Stomach (tissue), 9 donors: ENCODE data around the gene SGK1. TPM values are rescaled to one million over a fixed set of nuclear protein-coding genes. Genes with fewer than 3 reads are reported as not detected.

Source experiments
- DNase-seq, 2 donors: peaks; one replicate each; pipeline versions ENCODE4 v3.0.0 to v3.0.0-alpha.2; 2013 to 2019
- H3K27ac ChIP-seq, 5 donors: fragments of 200-600 bp in 4 of 5; sonication (generic) in 4 of 5; one replicate each; pipeline ENCODE4 v1.5.1; 2013 to 2019; ENCODE audit warnings: mild to moderate bottlenecking in 1 of 5, moderate library complexity in 1 of 5
- H3K27me3 ChIP-seq, 3 donors: fragments of 200-600 bp; sonication (generic); one replicate each; pipeline ENCODE4 v1.5.1; 2017 to 2019; ENCODE audit warnings: mixed run types in 1 of 3
- H3K36me3 ChIP-seq, 4 donors: fragments of 200-600 bp; sonication (generic); 1 replicate in 3 of 4; 2 replicates in 1 of 4; pipeline ENCODE4 v1.5.1; 2016 to 2019
- H3K4me1 ChIP-seq, 4 donors: fragments of 200-600 bp; sonication (generic); one replicate each; pipeline ENCODE4 v1.5.1; 2016 to 2019
- H3K4me3 ChIP-seq, 4 donors: fragments of 200-600 bp; sonication (generic) in 3 of 4; one replicate each; pipeline ENCODE4 v1.5.1; 2016 to 2019; ENCODE audit warnings: mild to moderate bottlenecking in 1 of 4
- H3K9me3 ChIP-seq, 4 donors: fragments of 200-600 bp; sonication (generic); one replicate each; pipeline ENCODE4 v1.5.1; 2016 to 2019
- EP300 ChIP-seq: sonication (generic); formaldehyde crosslinking; IDR thresholded peaks from one replicate; pipeline ENCODE4 v1.6.1; 2017; ENCODE audit warnings: antibody characterized with exemption
- POLR2A ChIP-seq, 4 donors: fragments of 450-650 bp; IDR thresholded peaks; one replicate each; pipeline ENCODE4 v1.6.1; 2016; ENCODE audit warnings: antibody characterized with exemption in 4 of 4, control low read depth in 2 of 4, mild to moderate bottlenecking in 1 of 4, moderate library complexity in 1 of 4
- POLR2AphosphoS5 ChIP-seq, 3 donors: sonication (generic); formaldehyde crosslinking; IDR thresholded peaks; one replicate each; pipeline ENCODE4 v1.6.1; 2016; ENCODE audit warnings: antibody characterized with exemption in 3 of 3
- WGBS, 5 donors: extraction: QIAGEN DNeasy Blood & Tissue Kit in 3 of 5; methylation state at CpG; one replicate each; pipeline versions ENCODE4 v1.1.5 to v1.1.7; 2013 to 2018; 5-methylcytosine and 5-hydroxymethylcytosine counted together
- intact Hi-C: fragments of 100-400 bp; cut with DNase I; formaldehyde crosslinking; loops from one replicate; pipeline ENCODE4 v1.15.1; 2023; ENCODE audit warnings: low total_unique reads
- polyA plus RNA-seq, 3 donors: library from polyadenylated mRNA; stranded (reverse); fragments of 200-250 nt; gene quantifications; one replicate each; pipeline ENCODE4 v1.2.3, GENCODE V29; 2013
- total RNA-seq, 5 donors: library from RNA; depleted of rRNA; stranded (reverse); fragments of >200 nt; gene quantifications; one replicate each; pipeline versions ENCODE4 v1.1.0 to v1.2.3, GENCODE V29; 2014 to 2016
- TF ChIP-seq, protein P1 (sequence below), 7 experiments: fragments of 450-650 bp in 4 of 7; fragments of 200-600 bp in 3 of 7; sonication (generic) in 3 of 7; IDR thresholded peaks; one replicate each; pipeline ENCODE4 v1.5.1; 2016 to 2019; ENCODE audit warnings: antibody characterized with exemption in 7 of 7, control low read depth in 2 of 7, mild to moderate bottlenecking in 1 of 7
- donor health status: healthy with polysubstance abuse.
- donor health status: Bipolar disorder and iron deficiency.
- donor health status: healthy.

Gene SGK1
- total and polyA plus RNA-seq, 8 donors, result 72.3 to 347 (median 154) TPM

DNA sequence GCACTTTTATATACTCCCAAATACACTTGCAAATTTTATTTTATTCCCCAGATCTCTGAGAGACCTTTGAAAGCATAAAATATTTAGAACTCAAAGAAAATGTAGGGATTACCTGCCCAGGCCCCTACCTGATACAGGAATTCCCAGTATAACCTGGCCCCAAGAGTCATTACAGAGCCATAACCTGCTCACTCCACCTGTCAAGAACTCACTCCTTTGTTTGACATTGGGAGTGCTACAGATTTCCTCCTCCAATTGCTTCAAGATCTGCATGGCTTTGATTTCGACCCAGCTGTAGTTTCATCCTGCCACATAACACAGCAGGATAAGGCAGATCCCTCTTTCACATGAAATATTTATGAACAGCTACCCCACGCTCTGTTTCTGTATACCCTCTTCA is 169.3 kb downstream of the SGK1 start:
- 53 to 69% (median 59%) methylated on average over 2 of the region's 2 CpGs for WGBS, 5 donors
- DNase-seq, result no peak
- Histone ChIP-seq H3K4me1 (no peaks in the 10 kb centered on the region), H3K9me3 (no peaks in the 10 kb centered on the region), H3K4me3 (no peak overlapping the region), H3K27ac (no peak overlapping the region), H3K27me3 (no peaks in the 10 kb centered on the region), H3K36me3 (no peaks in the 10 kb centered on the region)
- TF ChIP-seq, protein P1, sequence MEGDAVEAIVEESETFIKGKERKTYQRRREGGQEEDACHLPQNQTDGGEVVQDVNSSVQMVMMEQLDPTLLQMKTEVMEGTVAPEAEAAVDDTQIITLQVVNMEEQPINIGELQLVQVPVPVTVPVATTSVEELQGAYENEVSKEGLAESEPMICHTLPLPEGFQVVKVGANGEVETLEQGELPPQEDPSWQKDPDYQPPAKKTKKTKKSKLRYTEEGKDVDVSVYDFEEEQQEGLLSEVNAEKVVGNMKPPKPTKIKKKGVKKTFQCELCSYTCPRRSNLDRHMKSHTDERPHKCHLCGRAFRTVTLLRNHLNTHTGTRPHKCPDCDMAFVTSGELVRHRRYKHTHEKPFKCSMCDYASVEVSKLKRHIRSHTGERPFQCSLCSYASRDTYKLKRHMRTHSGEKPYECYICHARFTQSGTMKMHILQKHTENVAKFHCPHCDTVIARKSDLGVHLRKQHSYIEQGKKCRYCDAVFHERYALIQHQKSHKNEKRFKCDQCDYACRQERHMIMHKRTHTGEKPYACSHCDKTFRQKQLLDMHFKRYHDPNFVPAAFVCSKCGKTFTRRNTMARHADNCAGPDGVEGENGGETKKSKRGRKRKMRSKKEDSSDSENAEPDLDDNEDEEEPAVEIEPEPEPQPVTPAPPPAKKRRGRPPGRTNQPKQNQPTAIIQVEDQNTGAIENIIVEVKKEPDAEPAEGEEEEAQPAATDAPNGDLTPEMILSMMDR (IDR thresholded peaks at IDR 0.05), result no peak
- TF ChIP-seq EP300 (no peak), POLR2AphosphoS5 (IDR thresholded peaks at IDR 0.05) (no peak), POLR2A (IDR thresholded peaks at IDR 0.05) (no peak)
- intact Hi-C loops, result no loop called here

DNA sequence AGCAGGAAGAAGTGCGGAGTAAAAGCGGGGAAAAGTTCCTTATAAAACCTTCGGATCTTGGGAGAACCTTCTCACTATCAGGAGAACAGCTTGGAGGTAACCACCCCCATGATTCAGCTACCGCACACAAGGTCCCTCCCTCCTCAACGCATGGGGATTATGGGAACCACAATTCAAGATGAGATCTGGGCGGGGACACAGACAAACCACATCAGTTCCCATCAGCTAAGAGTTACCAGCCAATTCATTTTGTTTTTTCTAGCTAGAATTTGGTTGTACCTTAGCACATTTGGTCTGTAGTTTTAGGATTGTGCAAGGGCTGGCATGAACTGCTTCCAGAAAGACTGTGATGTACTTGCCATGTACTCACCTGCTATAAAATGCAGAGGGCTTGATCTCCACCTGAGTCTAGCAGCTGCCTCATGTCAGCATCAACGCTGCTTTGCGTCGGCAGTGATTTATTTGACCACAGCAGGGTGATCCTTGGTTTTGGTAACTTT is 170.8 kb downstream of the SGK1 start:
- H3K4me3 ChIP-seq, result no peak overlapping the region
- no peaks in the 10 kb centered on the region for H3K4me1 ChIP-seq
- no peaks in the 10 kb centered on the region for H3K27me3 ChIP-seq
- H3K27ac ChIP-seq, result no peak overlapping the region
- TF ChIP-seq EP300 (no peak), POLR2AphosphoS5 (IDR thresholded peaks at IDR 0.05) (no peak), POLR2A (IDR thresholded peaks at IDR 0.05) (no peak)
- TF ChIP-seq, protein P1 (IDR thresholded peaks at IDR 0.05), result no peak
- DNase-seq, result no peak
- no peaks in the 10 kb centered on the region for H3K36me3 ChIP-seq
- 91 to 96% (median 95%) methylated on average over 9 of the region's 9 CpGs for WGBS, 5 donors
- H3K9me3 ChIP-seq, result no peaks in the 10 kb centered on the region
- intact Hi-C loops, result no loop called here

DNA sequence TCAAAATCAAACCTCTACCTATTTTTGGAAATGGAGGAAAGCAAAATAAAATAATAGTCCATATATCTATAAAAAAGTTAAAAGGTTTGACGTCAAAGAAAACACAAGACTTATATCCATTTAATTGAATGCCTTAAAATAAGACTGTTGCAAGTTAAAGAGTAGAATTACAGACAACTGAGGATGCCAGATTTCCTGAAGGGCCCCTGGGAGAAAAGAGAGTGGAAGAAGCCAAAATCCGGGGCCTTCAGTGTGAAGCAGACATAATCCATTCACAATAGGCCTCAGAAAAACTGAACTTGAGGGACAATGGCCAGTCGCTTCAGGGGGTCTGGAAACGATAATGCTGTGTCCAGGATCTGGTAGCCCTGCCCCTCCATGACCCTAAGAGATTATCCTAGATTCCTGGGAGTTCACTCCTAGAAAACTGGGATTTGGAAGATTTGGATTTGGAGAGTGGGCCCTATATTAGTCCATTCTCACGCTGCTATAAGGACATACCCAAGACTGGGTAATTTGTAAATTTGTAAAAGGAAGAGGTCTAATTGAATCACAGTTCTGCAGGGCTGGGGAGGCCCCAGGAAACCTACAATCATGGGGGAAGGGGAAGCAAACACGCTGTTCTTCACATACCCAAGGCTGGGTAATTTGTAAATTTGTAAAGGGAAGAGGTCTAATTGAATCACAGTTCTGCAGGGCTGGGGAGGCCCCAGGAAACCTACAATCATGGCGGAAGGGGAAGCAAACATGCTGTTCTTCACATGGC is 171.5 kb downstream of the SGK1 start:
- Histone ChIP-seq H3K27me3 (no peaks in the 10 kb centered on the region), H3K9me3 (no peaks in the 10 kb centered on the region), H3K36me3 (no peaks in the 10 kb centered on the region), H3K4me1 (no peaks in the 10 kb centered on the region), H3K4me3 (no peak overlapping the region), H3K27ac (no peak overlapping the region)
- intact Hi-C loops, result no loop called here
- DNase-seq, result no peak
- WGBS, 5 donors, result 82 to 87% (median 85%) methylated on average over 7 of the region's 7 CpGs
- TF ChIP-seq, protein P1 (IDR thresholded peaks at IDR 0.05), result no peak
- TF ChIP-seq POLR2AphosphoS5 (IDR thresholded peaks at IDR 0.05) (no peak), POLR2A (IDR thresholded peaks at IDR 0.05) (no peak), EP300 (no peak)

DNA sequence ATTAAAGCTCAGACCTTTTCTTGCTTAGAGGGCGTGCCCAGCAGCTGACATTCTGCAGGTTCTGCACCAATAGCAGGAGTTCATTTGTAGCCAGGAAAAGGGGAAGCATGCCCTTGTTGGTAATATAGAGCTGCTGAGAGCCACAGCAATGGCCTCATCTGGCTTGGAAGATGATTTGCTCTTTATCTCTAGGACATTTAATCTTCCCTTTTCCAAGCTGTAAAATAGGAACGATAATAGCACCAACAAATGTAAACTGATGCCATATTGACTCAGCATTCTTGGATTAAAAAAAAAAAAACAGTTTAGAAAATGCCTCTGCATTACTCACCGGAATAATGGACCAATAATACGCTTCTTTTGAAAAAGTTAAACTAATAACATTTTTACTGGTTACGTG is 172.1 kb downstream of the SGK1 start:
- H3K27me3 ChIP-seq, result no peaks in the 10 kb centered on the region
- H3K4me1 ChIP-seq, result no peaks in the 10 kb centered on the region
- WGBS, 5 donors, result 59 to 76% (median 69%) methylated on average over 5 of the region's 5 CpGs
- no peak overlapping the region for H3K4me3 ChIP-seq
- TF ChIP-seq POLR2AphosphoS5 (IDR thresholded peaks at IDR 0.05) (no peak), POLR2A (IDR thresholded peaks at IDR 0.05) (no peak), EP300 (no peak)
- TF ChIP-seq, protein P1 (IDR thresholded peaks at IDR 0.05), result no peak
- H3K27ac ChIP-seq, result no peak overlapping the region
- H3K36me3 ChIP-seq, result no peaks in the 10 kb centered on the region
- no peaks in the 10 kb centered on the region for H3K9me3 ChIP-seq
- DNase-seq, result peak in 1 of 2 donors; percentile 30
- intact Hi-C loops, result no loop called here
